ENCODE data around the gene KRT7.

KRT7 gene

DNA sequence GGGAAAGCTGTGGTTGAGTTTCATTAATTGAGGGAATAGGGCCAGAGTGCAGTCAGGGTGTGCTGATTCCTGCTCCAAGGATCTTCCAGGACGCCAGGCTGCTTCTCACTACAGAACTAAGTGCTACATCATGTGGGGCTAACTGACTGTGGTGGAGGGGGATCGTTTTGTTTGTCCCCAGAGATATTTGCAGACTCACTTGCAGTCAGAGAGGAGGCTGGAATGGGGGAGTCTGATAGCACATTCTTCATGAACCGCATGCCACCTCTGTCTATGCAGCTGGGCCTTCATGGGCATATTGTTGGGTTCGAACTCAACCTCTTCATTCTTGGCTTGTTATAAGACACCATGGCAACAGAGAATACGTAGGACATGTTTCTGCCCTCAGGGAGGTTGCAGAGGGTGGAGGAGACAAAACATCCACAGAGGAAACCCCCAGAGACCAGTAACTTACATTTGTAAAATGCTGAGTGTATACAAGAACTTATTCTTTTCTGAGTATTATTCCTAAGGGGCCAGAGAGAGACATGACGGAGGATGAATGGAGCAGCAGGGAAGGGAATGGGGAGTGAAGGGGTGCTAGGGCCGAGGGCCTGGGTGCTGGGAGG is 13.0 kb downstream of the KRT7 start:
- Histone ChIP-seq H3K9ac (no peak overlapping the region), H2AFZ (no peak overlapping the region), H3K4me1 (peaks cover 51% of the 10 kb centered on the region), H3K9me3 (ENCODE audit: control insufficient read depth, low read length) (no peaks in the 10 kb centered on the region), H3K4me2 (ENCODE audit: low read length) (no peak overlapping the region), H3K36me3 (ENCODE audit: control insufficient read depth, insufficient read depth, low read length) (no peaks in the 10 kb centered on the region), H3K4me3 (ENCODE audit: low read depth, low read length) (no peak overlapping the region), H3K27ac (no peak overlapping the region), H3K79me2 (no peaks in the 10 kb centered on the region), H3K27me3 (ENCODE audit: control insufficient read depth, insufficient read depth, low read length) (no peaks in the 10 kb centered on the region)
- TF ChIP-seq, protein P1, sequence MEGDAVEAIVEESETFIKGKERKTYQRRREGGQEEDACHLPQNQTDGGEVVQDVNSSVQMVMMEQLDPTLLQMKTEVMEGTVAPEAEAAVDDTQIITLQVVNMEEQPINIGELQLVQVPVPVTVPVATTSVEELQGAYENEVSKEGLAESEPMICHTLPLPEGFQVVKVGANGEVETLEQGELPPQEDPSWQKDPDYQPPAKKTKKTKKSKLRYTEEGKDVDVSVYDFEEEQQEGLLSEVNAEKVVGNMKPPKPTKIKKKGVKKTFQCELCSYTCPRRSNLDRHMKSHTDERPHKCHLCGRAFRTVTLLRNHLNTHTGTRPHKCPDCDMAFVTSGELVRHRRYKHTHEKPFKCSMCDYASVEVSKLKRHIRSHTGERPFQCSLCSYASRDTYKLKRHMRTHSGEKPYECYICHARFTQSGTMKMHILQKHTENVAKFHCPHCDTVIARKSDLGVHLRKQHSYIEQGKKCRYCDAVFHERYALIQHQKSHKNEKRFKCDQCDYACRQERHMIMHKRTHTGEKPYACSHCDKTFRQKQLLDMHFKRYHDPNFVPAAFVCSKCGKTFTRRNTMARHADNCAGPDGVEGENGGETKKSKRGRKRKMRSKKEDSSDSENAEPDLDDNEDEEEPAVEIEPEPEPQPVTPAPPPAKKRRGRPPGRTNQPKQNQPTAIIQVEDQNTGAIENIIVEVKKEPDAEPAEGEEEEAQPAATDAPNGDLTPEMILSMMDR (IDR thresholded peaks at IDR 0.05), result no peak

DNA sequence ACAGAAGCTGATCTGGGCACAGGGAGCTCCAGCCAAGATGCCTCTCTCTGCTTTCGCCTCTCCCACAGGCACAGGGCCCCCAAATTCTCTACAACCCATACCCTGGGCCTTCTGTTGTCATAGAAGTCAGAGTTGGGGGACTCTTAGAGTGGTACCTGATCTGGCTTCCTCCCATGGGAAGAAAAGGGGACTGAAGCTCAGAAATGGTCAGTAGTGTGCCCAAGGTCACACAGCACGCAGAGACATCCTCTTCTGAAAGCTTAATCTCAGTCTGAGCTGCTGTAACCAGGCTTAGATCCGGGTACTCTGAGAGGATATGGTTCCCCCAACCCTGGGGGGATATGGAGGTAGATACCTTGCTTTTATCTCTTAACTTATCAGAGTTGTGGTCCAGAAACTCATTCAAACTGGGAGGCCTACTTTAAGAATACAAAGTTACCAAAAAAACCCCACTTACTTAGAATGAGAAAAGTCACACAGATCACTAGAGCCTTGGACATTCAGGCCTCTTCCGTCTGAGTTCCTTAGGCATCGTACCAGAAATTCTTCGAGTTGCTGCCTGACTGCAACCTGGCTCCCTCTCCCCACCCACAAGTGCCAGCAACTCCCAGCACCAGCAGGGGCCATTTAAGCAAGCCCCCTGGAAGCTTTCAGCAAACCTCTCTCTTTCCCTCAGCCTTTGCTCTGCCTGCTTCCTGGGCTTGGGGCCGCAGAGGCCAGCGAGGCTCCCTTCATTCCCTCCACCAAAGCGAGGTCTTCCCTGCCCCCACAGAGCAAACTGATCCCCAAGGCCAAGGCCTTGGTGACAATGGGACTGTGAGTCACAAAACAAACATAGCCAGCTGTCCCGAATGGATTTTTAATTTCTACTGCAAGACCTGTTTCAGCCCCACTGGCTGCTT is 13.9 kb downstream of the KRT7 start:
- Histone ChIP-seq H3K27ac (no peak overlapping the region), H3K9me3 (ENCODE audit: control insufficient read depth, low read length) (no peaks in the 10 kb centered on the region), H3K27me3 (ENCODE audit: control insufficient read depth, insufficient read depth, low read length) (no peaks in the 10 kb centered on the region), H2AFZ (no peak overlapping the region), H3K4me1 (peaks cover 51% of the 10 kb centered on the region), H3K4me3 (ENCODE audit: low read depth, low read length) (no peak overlapping the region), H3K79me2 (no peaks in the 10 kb centered on the region), H3K36me3 (ENCODE audit: control insufficient read depth, insufficient read depth, low read length) (no peaks in the 10 kb centered on the region), H3K4me2 (ENCODE audit: low read length) (no peak overlapping the region), H3K9ac (no peak overlapping the region)
- TF ChIP-seq, protein P1 (IDR thresholded peaks at IDR 0.05), result no peak

DNA sequence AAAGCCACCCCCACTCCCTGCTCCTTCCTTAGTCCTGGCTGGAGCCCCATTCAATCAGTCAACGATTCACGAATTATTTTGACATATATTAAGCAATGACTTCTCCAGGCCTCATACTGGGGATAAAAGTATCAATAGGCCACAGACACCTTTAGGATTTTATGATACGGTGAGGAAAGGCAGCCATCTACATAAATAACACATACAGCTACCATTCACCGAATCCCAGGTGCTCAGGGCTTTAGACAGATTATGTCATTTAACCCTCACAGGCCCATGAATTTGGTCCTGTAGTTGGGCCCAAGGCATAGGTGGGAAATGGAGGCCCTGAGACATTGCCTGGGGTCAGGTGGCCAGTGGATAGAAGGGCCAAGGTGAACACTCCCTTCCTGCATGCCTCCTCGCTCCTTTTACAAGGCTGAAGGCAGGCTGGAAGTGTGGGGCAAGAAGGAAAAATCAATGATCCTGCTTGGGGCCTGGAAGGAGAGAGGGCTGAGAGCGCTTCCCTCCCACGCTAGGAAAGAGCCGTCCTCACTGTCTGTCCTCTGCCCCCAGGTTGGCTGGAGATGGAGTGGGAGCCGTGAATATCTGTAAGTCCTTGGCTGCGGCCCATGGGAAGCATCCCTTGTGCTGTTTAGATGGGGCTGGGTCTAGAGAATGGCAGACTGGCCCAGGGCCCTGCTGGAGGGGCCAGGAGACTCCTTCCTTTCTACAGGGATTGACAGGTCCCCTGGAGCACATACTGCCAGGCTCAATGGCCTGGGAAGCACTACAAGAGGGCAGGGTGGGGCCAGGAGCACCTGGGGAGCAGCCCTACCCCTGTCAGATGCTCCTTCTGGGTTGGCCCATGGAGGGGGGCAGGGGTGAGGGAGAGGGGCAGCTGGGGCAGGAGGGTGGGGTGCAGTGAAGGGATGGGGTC is 14.8 kb downstream of the KRT7 start:
- Histone ChIP-seq H3K27me3 (ENCODE audit: control insufficient read depth, insufficient read depth, low read length) (no peaks in the 10 kb centered on the region), H3K4me1 (peaks cover 47% of the 10 kb centered on the region), H3K9ac (no peak overlapping the region), H3K4me2 (ENCODE audit: low read length) (no peak overlapping the region), H3K4me3 (ENCODE audit: low read depth, low read length) (no peak overlapping the region), H3K9me3 (ENCODE audit: control insufficient read depth, low read length) (no peaks in the 10 kb centered on the region), H3K27ac (no peak overlapping the region), H2AFZ (no peak overlapping the region), H3K36me3 (ENCODE audit: control insufficient read depth, insufficient read depth, low read length) (no peaks in the 10 kb centered on the region), H3K79me2 (no peaks in the 10 kb centered on the region)
- TF ChIP-seq, protein P1 (IDR thresholded peaks at IDR 0.05), result no peak

DNA sequence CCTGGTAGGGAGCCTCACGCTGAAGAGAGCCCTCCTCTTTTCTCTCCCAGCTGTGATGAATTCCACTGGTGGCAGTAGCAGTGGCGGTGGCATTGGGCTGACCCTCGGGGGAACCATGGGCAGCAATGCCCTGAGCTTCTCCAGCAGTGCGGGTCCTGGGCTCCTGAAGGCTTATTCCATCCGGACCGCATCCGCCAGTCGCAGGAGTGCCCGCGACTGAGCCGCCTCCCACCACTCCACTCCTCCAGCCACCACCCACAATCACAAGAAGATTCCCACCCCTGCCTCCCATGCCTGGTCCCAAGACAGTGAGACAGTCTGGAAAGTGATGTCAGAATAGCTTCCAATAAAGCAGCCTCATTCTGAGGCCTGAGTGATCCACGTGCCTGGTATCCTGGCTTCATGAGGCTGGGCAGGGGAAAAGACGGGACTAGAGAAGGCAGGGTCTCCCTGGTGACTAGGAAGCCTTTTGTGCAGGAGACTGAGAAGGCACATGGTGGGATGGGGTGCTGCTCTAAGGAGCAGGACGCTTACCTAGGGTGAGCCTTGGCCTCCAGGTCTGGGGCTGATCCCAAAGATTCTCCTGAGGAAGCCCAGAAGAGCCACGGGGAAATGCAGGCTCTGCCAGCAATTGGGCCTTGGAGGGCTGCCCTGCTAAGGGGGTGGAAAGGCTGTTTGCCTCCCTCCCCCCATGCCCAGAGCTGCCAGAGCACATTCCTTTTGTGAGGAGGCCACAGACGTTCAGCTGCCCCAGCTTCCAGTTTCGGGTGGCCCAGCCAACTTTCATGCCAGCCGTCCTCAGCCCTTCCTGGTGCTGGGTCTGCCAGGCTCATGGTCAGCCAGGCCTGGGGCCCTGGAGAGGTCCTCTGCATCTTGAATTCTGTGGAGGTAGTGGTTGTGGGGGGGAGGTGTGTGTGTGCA is 15.8 kb downstream of the KRT7 start:
- Histone ChIP-seq H3K4me3 (ENCODE audit: low read depth, low read length) (no peak overlapping the region), H3K4me1 (peaks cover 38% of the 10 kb centered on the region), H3K79me2 (no peaks in the 10 kb centered on the region), H3K36me3 (ENCODE audit: control insufficient read depth, insufficient read depth, low read length) (no peaks in the 10 kb centered on the region), H3K27ac (peak overlapping the region; percentile 30), H3K9ac (no peak overlapping the region), H3K9me3 (ENCODE audit: control insufficient read depth, low read length) (no peaks in the 10 kb centered on the region), H2AFZ (peak overlapping the region; percentile 64), H3K27me3 (ENCODE audit: control insufficient read depth, insufficient read depth, low read length) (no peaks in the 10 kb centered on the region), H3K4me2 (ENCODE audit: low read length) (no peak overlapping the region)
- TF ChIP-seq, protein P1 (IDR thresholded peaks at IDR 0.05), result no peak
